HepG2 (cell line): ENCODE data around the gene ZNF3. TPM values are rescaled to one million over a fixed set of nuclear protein-coding genes. Genes with fewer than 3 reads are reported as not detected.

ENCODE experiments used
- CEBPG ChIP-seq: IDR thresholded peaks from 2 replicates; pipeline ENCODE4 v1.6.1; 2016
- CHD4 ChIP-seq: fragments of 200-600 bp; sonication (generic); IDR thresholded peaks from 2 replicates; pipeline ENCODE4 v1.7.0; 2017; ENCODE audit warnings: mild to moderate bottlenecking, low read length, borderline replicate concordance
- KLF11 ChIP-seq: IDR thresholded peaks from 2 replicates; pipeline ENCODE4 v1.6.1; 2016; ENCODE audit warnings: missing compliant biosample characterization
- KLF16 ChIP-seq, 2 experiments: sonication (generic) in 1 of 2; formaldehyde crosslinking in 1 of 2; IDR thresholded peaks; 2 replicates each; pipeline versions ENCODE4 v1.6.1 to v1.8.0; 2016 to 2023; ENCODE audit warnings: missing genetic modification reagents in 2 of 2, missing compliant biosample characterization in 1 of 2
- MIER3 ChIP-seq: IDR thresholded peaks from 2 replicates; pipeline ENCODE4 v1.6.1; 2016; ENCODE audit warnings: missing compliant biosample characterization, borderline replicate concordance
- MZF1 ChIP-seq: sonication (generic); formaldehyde crosslinking; IDR thresholded peaks from 2 replicates; pipeline ENCODE4 v1.8.1; 2023; ENCODE audit warnings: mild to moderate bottlenecking, missing genetic modification reagents, borderline replicate concordance
- NFRKB ChIP-seq: fragments of 450-650 bp; IDR thresholded peaks from 2 replicates; pipeline ENCODE4 v1.6.1; 2017
- NFYB ChIP-seq: sonication (generic); formaldehyde crosslinking; IDR thresholded peaks from 2 replicates; pipeline ENCODE4 v1.4.0; 2020; ENCODE audit warnings: missing genetic modification reagents
- RCOR2 ChIP-seq: IDR thresholded peaks from 2 replicates; pipeline ENCODE4 v1.6.1; 2016; ENCODE audit warnings: missing biosample characterization, missing genetic modification reagents
- TCF7 ChIP-seq: sonication (generic); IDR thresholded peaks from 2 replicates; pipeline ENCODE4 v1.6.1; 2016; ENCODE audit warnings: antibody characterized with exemption, low read depth
- TOE1 ChIP-seq: sonication (generic); formaldehyde crosslinking; IDR thresholded peaks from 2 replicates; pipeline ENCODE4 v1.4.0; 2020; ENCODE audit warnings: mild to moderate bottlenecking, missing genetic modification reagents
- TOPORS ChIP-seq: sonication (generic); formaldehyde crosslinking; IDR thresholded peaks from 2 replicates; pipeline ENCODE4 v1.8.0; 2023; ENCODE audit warnings: mild to moderate bottlenecking, missing genetic modification reagents
- ZNF10 ChIP-seq: sonication (generic); formaldehyde crosslinking; IDR thresholded peaks from 2 replicates; pipeline ENCODE4 v1.4.0; 2020; ENCODE audit warnings: mild to moderate bottlenecking, low read depth, missing genetic modification reagents, borderline replicate concordance
- ZNF136 ChIP-seq: sonication (generic); formaldehyde crosslinking; IDR thresholded peaks from 2 replicates; pipeline ENCODE4 v1.8.1; 2022; ENCODE audit warnings: low read depth, mild to moderate bottlenecking, moderate library complexity, missing genetic modification reagents
- ZNF354B ChIP-seq: sonication (generic); formaldehyde crosslinking; IDR thresholded peaks from 2 replicates; pipeline ENCODE4 v1.8.0; 2022; ENCODE audit warnings: mild to moderate bottlenecking, missing genetic modification reagents
- ZNF558 ChIP-seq: sonication (generic); formaldehyde crosslinking; IDR thresholded peaks from 2 replicates; pipeline ENCODE4 v1.9.0; 2022; ENCODE audit warnings: mild to moderate bottlenecking, missing genetic modification reagents, borderline replicate concordance
- ZNF598 ChIP-seq: sonication (generic); formaldehyde crosslinking; IDR thresholded peaks from 2 replicates; pipeline ENCODE4 v1.5.1; 2020; ENCODE audit warnings: mild to moderate bottlenecking, missing genetic modification reagents, borderline replicate concordance
- ZSCAN9 ChIP-seq: IDR thresholded peaks from 2 replicates; pipeline ENCODE4 v1.6.1; 2016; ENCODE audit warnings: borderline replicate concordance
- polyA plus RNA-seq, 8 experiments: library from polyadenylated mRNA; depleted of rRNA in 3 of 8; stranded (reverse) in 7 of 8; unstranded in 1 of 8; fragments of >200 nt; fragmentation: Illumina TruSeq in 4 of 8; extraction: Trizol in 4 of 8; gene quantifications; 2 replicates each; pipeline versions ENCODE4 v1.2.1 to v1.2.3, GENCODE V29; 2011 to 2016; ENCODE audit warnings: low read depth in 4 of 8, missing spikeins in 1 of 8, mixed read lengths in 1 of 8; ENCODE audit not compliant: insufficient read depth in 1 of 8
- total RNA-seq, 5 experiments: library from RNA; depleted of rRNA; stranded (reverse); fragments of >200 nt; fragmentation: Illumina TruSeq; extraction: Trizol; gene quantifications; 2 replicates each; pipeline ENCODE4 v1.2.3, GENCODE V29; 2016; ENCODE audit warnings: low read depth in 1 of 5
- TF ChIP-seq, protein P1 (sequence below): sonication (generic); formaldehyde crosslinking; IDR thresholded peaks from 2 replicates; pipeline ENCODE4 v1.9.0; 2021; ENCODE audit warnings: missing genetic modification reagents, mild to moderate bottlenecking, borderline replicate concordance
- TF ChIP-seq, protein P2 (sequence below): sonication (generic); formaldehyde crosslinking; IDR thresholded peaks from 2 replicates; pipeline ENCODE4 v1.8.0; 2022; ENCODE audit warnings: missing genetic modification reagents, mild to moderate bottlenecking, inconsistent platforms, borderline replicate concordance
- TF ChIP-seq, protein P3 (sequence below): sonication (generic); formaldehyde crosslinking; IDR thresholded peaks from 2 replicates; pipeline ENCODE4 v1.4.0; 2020; ENCODE audit warnings: mild to moderate bottlenecking, missing genetic modification reagents
- TF ChIP-seq, protein P4 (sequence below): sonication (generic); formaldehyde crosslinking; conservative IDR thresholded peaks from 2 replicates; pipeline ENCODE4 v1.8.0; 2022; ENCODE audit warnings: missing genetic modification reagents
- TF ChIP-seq, protein P5 (sequence below): sonication (generic); formaldehyde crosslinking; IDR thresholded peaks from 2 replicates; pipeline ENCODE4 v1.5.1; 2020; ENCODE audit warnings: mild to moderate bottlenecking, missing genetic modification reagents, moderate library complexity
- TF ChIP-seq, protein P6 (sequence below): sonication (generic); formaldehyde crosslinking; IDR thresholded peaks from 2 replicates; pipeline ENCODE4 v1.9.0; 2021; ENCODE audit warnings: missing genetic modification reagents, borderline replicate concordance

Gene ZNF3
- total and polyA plus RNA-seq, 2 of the 13 experiments (the other 11 are each of a cell fraction or from before 2014, with no cell fraction given), result 33.7 to 56.9 TPM

DNA sequence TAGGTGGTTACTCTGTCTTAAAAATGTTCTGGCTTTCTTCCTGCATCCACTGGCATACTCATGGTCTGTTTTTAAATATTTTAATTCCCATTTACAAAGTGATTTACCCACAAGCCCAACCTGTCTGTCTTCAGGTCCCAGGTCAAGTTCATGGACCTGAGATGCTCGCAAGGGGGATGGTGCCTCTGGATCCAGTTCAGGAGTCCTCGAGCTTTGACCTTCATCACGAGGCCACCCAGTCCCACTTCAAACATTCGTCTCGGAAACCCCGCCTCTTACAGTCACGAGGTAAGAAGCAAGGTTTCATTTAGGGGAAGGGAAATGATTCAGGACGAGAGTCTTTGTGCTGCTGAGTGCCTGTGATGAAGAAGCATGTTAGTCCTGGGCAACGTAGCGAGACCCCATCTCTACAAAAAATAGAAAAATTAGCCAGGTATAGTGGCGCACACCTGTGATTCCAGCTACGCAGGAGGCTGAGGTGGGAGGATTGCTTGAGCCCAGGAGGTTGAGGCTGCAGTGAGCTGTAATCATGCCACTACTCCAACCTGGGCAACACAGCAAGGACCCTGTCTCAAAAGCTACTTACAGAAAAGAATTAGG is 57.4 kb downstream of the ZNF3 start (continued):
- TF ChIP-seq, protein P1, sequence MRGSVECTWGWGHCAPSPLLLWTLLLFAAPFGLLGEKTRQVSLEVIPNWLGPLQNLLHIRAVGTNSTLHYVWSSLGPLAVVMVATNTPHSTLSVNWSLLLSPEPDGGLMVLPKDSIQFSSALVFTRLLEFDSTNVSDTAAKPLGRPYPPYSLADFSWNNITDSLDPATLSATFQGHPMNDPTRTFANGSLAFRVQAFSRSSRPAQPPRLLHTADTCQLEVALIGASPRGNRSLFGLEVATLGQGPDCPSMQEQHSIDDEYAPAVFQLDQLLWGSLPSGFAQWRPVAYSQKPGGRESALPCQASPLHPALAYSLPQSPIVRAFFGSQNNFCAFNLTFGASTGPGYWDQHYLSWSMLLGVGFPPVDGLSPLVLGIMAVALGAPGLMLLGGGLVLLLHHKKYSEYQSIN (CRISPR knock-in tag), result no peak
- TF ChIP-seq ZNF136 (CRISPR knock-in tag) (no peak), ZNF10 (CRISPR knock-in tag) (no peak), KLF16 (CRISPR knock-in tag; IDR thresholded peaks at IDR 0.05) (0 out of 4 replicates have a peak, but pooled peaks of 1 of the 2 experiments have one; percentile 55), ZSCAN9 (CRISPR knock-in tag) (no peak), MZF1 (no peak), CHD4 (no peak), TOE1 (CRISPR knock-in tag) (0 out of 2 replicates have a peak, but pooled peaks have one; percentile 54), TCF7 (peak; percentile 56), ZNF354B (CRISPR knock-in tag) (no peak), CEBPG (CRISPR knock-in tag) (no peak), ZNF558 (CRISPR knock-in tag) (no peak), MIER3 (CRISPR knock-in tag) (peak; percentile 66; the same call in 1 of the 2 replicates), NFYB (CRISPR knock-in tag) (no peak), ZNF598 (CRISPR knock-in tag) (no peak), NFRKB (no peak), KLF11 (CRISPR knock-in tag) (no peak), TOPORS (CRISPR knock-in tag) (no peak), RCOR2 (CRISPR knock-in tag) (peak; percentile 66; the same call in 1 of the 2 replicates)
- TF ChIP-seq, protein P2, sequence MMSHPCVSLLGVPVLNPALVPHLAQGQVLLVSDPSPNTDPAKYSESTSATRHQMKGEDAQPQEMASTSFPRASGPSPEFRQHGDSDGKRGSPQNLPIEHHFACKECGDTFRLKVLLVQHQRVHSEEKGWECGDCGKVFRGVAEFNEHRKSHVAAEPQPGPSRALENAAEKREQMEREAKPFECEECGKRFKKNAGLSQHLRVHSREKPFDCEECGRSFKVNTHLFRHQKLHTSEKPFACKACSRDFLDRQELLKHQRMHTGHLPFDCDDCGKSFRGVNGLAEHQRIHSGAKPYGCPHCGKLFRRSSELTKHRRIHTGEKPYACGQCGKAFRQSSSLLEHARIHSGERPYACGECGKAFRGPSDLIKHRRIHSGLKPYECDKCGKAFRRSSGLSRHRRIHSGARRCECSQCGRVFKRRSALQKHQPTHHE (CRISPR knock-in tag), result no peak
- TF ChIP-seq, protein P3, sequence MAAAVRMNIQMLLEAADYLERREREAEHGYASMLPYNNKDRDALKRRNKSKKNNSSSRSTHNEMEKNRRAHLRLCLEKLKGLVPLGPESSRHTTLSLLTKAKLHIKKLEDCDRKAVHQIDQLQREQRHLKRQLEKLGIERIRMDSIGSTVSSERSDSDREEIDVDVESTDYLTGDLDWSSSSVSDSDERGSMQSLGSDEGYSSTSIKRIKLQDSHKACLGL, result no peak
- TF ChIP-seq, protein P4, sequence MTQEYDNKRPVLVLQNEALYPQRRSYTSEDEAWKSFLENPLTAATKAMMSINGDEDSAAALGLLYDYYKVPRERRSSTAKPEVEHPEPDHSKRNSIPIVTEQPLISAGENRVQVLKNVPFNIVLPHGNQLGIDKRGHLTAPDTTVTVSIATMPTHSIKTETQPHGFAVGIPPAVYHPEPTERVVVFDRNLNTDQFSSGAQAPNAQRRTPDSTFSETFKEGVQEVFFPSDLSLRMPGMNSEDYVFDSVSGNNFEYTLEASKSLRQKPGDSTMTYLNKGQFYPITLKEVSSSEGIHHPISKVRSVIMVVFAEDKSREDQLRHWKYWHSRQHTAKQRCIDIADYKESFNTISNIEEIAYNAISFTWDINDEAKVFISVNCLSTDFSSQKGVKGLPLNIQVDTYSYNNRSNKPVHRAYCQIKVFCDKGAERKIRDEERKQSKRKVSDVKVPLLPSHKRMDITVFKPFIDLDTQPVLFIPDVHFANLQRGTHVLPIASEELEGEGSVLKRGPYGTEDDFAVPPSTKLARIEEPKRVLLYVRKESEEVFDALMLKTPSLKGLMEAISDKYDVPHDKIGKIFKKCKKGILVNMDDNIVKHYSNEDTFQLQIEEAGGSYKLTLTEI (CRISPR knock-in tag), result no peak
- TF ChIP-seq, protein P5, sequence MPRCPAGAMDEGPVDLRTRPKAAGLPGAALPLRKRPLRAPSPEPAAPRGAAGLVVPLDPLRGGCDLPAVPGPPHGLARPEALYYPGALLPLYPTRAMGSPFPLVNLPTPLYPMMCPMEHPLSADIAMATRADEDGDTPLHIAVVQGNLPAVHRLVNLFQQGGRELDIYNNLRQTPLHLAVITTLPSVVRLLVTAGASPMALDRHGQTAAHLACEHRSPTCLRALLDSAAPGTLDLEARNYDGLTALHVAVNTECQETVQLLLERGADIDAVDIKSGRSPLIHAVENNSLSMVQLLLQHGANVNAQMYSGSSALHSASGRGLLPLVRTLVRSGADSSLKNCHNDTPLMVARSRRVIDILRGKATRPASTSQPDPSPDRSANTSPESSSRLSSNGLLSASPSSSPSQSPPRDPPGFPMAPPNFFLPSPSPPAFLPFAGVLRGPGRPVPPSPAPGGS (CRISPR knock-in tag), result no peak
- TF ChIP-seq, protein P6, sequence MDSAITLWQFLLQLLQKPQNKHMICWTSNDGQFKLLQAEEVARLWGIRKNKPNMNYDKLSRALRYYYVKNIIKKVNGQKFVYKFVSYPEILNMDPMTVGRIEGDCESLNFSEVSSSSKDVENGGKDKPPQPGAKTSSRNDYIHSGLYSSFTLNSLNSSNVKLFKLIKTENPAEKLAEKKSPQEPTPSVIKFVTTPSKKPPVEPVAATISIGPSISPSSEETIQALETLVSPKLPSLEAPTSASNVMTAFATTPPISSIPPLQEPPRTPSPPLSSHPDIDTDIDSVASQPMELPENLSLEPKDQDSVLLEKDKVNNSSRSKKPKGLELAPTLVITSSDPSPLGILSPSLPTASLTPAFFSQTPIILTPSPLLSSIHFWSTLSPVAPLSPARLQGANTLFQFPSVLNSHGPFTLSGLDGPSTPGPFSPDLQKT (CRISPR knock-in tag), result no peak
